A549 treated with DMSO at 1 μM for 4 hours (cell line): Measurements from ENCODE around the gene LPGAT1. TPM values are rescaled to one million over a fixed set of nuclear protein-coding genes. Genes with fewer than 3 reads are reported as not detected.

ENCODE experiments used
- total RNA-seq: library from RNA; stranded (reverse); fragments of 200-300 nt; extraction: Qiagen RNA extraction; gene quantifications from 5 replicates; pipeline ENCODE4 v1.2.3, GENCODE V29; 2022; ENCODE audit warnings: low read depth

LPGAT1 gene
- 25.1 to 43.7 TPM (median 37.5 TPM) in 5 replicates for total RNA-seq

GRCh38 chr1:211830328-211831142 lies at the start of gene LPGAT1:
TSS of gene LPGAT1 (minus strand) at chr1:211830763. CDS start at chr1:211829296, 1,467 bp downstream.

Other genes starting within 250 kb of the LPGAT1 start
- gene NEK2, start 155.1 kb downstream of the LPGAT1 start, total RNA-seq = 40.4 to 53.0 TPM (median 49.2 TPM) in 5 replicates
- gene INTS7, start 204.8 kb upstream of the LPGAT1 start, total RNA-seq = 21.8 to 26.4 TPM (median 23.6 TPM) in 5 replicates
- gene DTL, start 205.0 kb upstream of the LPGAT1 start, total RNA-seq = 23.2 to 29.2 TPM (median 26.3 TPM) in 5 replicates